HG03064 (cell line): ENCODE results near the gene FAM180B.

Source experiments
- ATAC-seq: cut with Tn5 transposase; IDR thresholded peaks from one replicate; pipeline ENCODE4 v1.9.1; 2021; ENCODE audit warnings: low read depth; ENCODE audit not compliant: unreplicated experiment

FAM180B gene

DNA sequence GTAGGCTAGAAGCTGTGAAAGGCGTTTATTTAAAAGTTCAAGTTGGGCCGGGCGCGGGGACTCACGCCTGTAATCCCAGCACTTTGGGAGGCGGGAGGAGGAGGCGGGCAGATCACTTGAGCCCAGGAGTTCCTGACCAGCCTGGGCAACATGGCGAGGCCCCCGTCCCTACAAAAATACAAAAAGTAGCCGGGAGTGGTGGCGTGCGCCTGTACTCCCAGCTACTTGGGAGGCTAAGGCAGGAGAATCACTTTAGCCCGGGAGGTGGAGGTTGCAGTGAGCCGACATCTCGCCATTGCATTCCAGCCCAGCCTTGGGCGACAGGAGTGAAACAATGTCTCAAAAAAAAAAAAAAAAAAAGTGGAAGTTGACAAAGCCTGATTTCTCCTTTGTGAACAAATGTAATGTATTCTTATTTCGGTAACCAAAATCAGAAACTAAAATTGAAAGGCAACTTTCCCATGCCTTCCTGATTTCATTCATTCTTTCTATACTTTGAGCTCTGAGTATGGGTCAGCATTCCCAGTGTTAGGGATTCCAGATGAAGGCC lies 20.3 kb upstream of the FAM180B start:
- no peak for ATAC-seq

DNA sequence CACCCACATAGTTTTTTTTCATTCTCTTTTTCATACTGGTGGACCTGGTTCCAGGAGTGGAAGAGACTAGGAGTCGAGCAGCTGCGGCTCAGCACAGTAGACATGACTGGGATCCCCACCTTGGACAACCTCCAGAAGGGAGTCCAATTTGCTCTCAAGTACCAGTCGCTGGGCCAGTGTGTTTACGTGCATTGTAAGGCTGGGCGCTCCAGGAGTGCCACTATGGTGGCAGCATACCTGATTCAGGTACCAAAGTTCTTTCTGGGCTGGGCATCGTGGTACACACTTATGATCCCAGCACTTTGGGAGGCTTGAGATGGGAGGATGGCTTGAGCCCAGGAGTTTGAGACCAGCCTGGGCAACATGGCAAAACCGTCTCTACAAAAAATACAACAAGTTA lies 16.8 kb upstream of the FAM180B start:
- ATAC-seq: no peak

DNA sequence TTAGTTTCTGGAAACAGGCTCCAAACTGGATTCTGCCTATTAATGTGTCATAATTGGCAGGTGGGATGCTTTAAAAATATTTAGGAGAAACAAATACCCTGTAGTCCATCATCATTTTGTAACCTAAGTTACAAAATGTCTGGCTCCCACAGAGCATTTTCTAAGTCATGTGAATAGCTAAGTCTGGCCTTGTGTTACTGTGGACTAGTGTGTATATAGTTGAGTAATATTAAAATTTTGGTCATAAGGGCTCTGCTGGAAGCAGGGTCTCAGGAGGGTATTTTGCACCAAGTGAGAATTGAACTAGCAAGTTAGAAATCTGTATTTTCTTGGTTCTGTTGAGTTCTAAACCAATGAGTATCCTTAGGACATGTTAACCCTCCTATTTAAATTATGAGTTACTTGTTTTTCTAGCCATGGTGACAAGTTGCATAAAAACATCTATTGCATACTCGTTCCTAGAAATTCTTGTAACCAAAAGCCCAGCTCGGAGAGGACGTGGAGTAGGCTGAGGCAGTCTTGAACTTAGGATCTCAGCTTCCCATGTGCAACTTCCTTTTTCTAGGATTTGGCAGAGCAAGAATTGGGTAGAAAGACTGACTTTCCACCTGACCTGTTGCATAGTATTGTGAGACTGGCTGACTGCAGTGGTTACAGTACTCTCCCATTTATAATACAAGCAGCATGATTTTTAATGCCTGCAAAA lies 15.7 kb upstream of the FAM180B start:
- no peak for ATAC-seq

DNA sequence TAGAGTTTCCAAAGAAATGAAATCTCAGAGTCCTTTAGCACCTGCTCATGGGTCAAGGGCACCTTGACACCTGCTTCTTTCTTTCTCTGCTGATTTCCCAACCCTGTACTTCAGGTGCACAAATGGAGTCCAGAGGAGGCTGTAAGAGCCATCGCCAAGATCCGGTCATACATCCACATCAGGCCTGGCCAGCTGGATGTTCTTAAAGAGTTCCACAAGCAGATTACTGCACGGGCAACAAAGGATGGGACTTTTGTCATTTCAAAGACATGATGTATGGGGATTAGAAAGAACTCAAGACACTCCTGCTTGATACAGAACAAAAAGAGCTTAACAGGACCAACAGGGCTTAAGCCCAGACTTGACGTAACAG lies 15.1 kb upstream of the FAM180B start:
- no peak for ATAC-seq

DNA sequence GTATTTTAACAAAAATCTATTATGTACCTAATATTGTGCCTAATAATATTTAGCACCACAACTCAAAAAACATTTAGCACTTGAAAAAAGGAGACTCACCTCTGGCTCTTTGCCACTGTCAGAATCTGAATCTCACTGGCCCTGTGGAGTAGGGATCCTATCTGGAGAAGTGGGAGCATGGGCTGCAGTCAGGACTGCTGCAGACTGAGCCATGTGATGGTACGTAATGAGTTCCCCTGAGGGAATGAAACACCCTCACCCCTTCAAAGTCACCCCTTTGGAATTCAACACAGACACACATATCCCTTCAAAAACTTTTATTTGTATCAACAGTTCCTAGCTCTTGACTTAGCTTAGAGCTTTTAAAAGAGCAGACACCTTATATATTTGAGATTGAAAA lies 14.6 kb upstream of the FAM180B start:
- no peak for ATAC-seq

DNA sequence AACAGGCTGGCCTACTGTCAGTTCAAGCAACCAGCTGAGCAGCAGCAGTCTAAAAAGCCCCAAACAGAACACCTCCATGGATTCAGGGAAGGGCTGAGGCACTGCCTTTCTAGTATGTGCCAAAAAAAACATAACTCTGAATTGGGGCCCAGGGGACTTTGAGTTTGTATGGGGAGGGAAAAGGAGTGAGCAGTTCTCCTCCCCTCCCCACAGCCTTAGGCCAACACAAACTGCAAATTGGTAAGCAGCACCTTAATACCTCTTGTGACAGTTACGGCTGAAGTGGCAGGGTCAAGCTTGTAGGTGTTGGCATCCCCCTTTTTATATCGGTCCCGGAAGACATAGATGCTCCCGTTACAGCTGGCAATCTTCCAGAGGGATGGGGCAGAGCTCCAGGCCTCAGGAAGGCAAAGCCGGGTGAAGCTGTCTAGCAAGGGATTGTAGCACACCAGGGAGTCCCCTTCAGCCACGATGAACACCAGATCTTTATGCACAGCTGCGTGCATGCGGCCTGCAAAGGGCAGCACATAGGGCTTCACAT lies 13.7 kb upstream of the FAM180B start:
- ATAC-seq: no peak

DNA sequence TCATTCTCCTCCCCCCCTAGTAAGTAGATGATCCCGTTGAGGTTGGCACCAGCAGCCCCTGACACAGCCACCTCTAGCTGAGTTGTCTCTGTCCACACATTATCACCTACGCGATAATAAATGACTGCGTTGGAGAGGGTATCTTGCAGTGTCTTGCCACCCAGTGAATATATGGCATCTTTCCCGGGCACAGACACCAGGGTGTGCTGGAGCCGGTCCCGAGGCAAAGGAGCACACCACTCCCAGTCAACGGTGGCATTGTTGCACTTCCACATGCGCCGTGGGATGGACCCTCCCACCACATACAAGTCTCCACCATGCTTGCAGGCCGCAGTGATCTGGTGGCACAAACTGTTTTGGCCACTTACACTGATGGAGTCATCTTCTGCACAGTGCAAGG lies 13.2 kb upstream of the FAM180B start:
- ATAC-seq: no peak

DNA sequence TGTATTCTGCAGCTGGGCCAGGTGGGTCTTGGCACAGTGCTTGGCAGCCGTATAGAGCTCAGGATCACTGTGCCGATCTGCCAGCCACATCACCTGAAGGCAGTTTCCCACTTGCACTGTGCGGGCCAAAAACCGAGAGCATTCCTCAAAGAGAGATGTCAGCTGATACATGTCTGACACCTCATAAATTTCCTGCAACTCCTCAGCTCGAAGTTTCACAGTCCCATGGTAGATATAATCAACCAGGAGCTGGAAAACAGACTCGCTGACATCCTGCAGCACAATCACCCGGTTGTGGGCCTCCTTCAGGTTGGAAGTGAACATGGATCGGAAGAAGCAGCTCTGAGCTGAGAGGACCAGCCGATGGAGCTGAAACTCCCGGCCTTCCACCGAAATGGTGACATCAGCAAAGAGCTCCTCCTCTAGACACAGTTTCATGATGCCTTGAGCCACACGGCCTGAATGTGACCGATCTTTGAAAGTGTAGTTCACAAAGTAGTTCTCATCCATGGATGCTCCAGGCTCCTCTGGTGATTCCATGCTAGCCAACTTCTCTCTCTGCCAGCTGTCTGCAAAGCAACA lies 8.9 kb upstream of the FAM180B start:
- ATAC-seq: no peak

DNA sequence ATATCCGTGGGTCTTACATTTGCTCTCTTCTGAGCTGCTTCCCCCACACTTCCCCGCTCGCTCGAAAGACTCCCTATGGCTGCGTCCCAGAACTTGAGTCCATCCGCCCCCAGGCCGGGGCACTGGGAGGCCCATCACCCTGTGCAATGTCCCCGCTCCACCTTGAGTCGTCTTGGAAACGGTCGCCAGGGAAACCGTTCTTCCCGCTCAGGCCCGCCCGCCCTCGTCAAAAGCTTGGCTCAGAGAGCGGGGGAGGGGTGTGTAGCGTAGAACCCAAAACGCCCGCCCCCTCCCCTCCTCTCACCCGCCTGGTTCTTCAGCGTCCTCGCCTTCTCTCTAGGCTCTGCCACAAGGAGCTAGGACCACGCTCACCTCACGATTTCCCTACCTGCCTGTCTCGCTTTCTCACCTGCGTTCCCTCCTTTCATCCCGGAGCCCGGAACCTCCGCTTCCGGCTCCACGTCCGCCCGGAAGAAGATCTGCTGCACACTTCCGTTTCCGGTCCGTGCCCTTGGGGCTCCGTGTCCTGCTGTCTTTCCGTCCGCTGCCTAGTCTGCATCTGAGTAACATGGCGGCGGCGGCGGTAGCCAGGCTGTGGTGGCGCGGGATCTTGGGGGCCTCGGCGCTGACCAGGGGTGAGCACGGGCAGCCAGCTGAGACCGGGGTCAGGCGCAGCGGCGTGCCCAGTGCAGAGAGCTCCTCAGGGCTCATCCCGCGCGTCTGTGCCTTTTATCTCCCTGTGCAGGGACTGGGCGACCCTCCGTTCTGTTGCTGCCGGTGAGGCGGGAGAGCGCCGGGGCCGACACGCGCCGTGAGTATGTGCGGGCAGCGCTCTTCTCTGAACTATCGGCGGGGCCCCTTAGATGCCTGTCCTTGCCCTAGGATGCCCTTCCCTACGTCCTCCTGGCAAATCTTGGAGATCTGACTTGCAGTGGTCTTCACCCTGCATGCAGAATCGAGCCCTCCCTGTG lies 7.7 kb upstream of the FAM180B start, which contains the start of the genes KBTBD4 and NDUFS3:
KBTBD4 (minus strand) TSS at position 447 of the 971 bp plus-strand sequence; CDS start at position 428, 19 bp downstream.
NDUFS3 (plus strand) TSS at position 551 of the 971 bp plus-strand sequence; CDS start at position 569, 18 bp downstream.
- ATAC-seq: peak; percentile 90

DNA sequence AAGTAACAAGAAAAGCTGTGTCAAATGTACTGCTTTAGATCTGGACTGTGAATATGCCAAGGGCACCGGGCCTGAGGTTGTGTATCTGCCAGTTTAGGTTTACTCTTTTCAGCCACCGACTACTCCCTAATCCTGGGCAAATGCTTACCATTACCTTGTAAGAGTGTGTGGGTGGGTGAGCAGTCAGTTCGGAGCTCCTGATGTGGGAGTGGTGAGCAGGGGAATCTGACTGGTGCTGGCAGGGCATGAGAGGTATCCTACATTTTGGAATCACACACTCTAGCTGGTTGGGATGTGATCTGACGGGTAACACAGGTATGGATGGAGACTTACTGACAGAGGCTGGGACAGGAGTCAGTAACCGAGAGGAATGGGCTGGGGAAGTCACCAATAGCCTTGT lies 2.6 kb upstream of the FAM180B start:
- ATAC-seq: no peak

DNA sequence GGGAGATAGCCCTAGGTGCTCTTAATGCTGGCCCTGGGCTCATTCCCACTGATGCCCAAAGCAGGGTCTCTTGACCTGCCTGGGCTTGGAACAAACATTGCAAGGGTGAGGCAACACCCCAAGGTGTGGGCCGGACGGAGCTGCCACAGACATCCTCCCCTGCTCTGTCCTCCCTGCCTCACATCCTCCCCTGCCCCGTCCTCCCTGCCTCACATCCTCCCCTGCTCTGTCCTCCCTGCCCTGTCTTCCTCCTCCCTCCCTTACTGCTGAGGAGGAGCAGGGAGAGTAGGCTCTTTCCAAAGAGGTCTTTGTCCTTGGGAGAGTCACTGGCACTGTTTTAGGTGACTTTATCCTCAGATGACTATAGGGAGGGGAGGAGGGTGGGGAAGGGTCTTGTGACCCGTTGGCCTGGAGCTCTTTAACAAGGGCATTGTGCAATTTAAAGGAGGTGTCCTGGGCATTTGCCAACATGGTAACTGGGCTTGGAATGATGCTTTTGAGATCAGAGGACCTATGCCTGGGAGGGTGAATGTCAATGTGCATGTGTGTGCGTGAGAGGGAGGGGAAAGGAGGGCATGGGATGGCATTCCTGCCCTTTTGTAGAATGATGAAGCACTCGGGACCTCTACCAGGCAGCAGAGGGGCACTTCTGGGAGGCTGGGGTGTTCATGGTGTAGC lies 700 bp downstream of the FAM180B start:
- no peak for ATAC-seq

DNA sequence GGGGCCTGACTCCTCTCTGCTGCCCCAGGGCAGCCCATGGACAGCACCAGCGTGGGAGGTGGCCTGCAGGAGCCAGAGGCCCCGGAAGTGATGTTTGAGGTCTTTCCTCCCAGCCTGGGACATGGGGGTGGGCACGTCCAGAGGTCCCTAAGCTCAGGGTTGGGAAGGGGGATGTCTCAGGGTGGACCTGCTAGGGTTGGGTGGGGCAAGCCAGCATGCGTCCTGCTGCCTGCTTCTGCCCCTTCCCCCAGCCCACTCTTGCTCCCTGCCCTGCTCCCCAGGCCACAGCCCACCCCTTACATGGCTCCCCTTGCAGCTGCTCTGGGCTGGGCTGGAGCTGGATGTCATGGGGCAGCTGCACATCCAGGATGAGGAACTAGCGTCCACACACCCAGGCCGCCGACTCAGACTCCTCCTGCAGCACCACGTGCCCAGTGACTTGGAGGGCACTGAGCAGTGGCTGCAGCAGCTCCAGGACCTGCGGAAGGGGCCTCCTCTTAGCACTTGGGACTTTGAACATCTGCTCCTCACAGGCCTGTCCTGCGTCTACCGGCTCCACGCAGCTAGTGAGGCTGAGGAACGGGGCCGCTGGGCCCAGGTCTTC lies 1.3 kb downstream of the FAM180B start:
- no peak for ATAC-seq

DNA sequence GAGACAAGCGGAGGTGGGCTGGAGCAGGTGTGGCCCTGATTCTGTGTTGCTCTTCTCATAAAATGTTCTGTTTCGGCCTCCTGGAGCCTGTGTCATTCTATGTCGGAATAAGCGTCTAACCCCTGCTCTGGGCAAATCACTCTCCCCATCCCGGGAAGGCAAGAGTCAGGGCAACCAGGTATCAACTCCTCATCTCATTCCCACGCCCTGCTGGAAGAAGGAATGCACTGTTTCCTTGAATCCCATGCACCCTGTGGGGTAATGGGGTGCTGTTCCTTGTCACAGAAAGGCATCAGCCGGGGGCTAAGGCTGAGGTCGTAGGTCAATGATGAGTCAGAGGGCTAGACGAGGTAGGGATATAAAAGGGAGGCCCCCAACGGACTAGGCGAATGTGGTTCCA lies 2.6 kb downstream of the FAM180B start:
- ATAC-seq: no peak

DNA sequence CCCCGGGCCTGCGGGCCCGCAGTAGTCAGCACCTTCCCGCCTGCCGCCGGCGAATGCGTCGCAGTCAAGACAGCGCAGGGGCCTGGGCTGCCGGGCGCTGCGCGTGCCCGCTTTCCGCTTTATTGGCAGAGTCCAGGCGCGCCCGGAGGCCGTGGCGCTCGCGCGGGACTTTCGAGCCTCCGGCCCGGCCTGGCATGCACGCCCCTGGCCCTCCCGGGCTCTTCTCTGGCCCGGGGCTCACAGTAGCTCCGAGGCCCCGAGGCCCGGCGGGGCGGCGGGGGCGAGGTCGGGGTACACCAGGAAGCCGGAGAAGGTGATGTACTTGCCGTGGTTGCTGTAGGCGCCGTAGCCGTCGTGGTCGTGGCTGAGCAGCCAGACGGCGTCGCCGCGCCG lies 3.1 kb downstream of the FAM180B start:
- no peak for ATAC-seq

DNA sequence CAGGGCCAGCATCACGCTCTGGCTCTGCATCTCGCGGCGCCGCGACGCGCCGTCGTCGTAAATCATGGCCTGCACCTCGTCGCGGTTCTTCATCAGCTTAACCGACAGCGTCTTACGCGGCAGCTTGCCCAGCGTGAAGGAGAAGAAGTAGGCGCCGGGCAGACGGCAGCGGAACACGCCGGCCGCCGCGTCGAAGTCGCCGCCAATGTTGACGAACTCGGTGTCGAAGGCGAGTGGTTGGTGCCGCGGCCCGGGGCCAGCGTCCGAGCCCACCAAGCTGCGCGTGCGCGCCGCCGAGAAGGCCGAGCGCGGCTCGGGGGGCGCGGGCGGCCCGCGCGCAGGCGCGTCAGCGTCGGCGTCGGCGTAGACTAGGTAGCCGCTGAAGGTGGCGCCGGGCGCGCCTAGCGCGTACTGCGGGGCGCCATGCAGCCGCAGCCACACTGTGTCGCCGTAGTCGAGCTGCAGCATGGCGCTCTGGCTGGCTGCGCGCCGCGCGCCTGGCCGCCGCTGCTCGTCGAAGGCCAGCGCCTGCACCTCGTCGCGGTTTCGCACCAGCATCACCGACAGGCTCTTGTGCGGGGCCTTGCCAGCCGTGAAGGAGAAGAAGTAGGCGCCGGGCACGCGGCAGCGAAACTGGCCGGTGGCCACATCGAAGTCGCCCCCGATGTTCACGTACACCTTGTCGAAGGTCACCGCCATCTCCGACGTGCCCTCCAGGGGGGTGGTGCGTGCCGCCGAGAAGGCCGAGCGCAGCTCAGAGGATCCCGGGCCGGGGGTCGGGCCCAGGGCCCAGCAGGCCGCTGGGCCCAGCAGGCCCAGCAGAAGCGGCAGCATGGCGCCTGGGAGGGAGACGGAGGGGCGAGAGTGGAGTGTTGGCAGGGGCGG lies 3.7 kb downstream of the FAM180B start:
- no peak for ATAC-seq

DNA sequence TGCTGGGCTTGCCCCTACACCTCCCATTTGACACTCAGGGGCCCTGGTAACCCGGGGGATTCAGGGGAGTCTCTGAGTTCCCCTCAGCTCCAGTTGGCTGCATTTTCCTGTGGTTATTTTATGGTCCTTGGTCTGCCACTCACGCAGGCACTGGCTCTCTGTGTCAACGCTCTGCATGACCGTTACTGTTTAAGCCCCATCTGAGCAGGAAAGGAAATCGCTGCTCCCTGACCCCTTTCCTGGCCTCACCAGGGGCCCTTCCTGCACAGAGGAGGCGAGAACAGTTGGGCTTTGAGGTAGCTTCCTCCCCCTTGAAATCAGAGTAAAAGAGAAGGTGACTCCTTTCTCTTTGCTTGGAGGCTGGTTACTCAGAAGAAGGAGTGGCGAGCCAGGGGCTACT lies 5.3 kb downstream of the FAM180B start:
- no peak for ATAC-seq

DNA sequence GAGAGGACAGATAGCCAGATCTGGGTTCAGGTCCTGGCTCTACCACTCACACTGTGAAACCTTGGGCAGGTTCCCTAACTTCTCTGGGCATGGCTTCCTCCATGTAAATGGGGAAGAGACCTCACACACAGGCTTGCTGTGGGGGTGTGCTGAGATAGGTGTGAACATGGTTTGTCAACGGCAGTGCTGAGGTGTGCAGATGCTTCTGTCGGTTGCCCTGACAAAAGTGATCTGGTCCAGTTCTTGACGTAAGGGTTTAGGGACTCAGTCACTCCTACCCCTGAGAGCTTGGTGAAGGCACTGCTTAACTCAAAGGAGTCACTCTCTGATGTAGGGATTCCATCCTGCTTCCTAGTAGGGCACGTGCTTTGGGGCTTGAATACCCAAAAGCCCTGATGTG lies 5.8 kb downstream of the FAM180B start:
- no peak for ATAC-seq

DNA sequence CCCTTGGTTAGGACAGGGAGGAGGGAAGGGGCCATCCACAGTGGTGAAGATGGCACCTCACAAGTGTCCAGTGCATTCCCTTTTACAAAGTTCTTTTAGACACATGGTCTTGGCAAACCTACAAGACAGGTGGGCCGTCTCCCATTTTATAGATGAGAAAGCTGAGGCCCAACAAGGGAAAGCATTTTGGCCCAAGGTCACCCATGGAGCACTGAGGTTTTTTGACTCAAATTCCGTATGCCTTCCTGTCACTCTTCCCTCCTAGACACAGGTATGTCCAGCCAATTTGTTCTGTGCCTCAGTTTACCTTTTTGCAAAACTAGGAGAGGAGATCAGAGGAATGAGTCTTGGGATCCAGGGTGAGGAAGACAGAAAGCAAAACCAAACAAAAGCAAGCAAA lies 6.5 kb downstream of the FAM180B start:
- ATAC-seq: no peak

DNA sequence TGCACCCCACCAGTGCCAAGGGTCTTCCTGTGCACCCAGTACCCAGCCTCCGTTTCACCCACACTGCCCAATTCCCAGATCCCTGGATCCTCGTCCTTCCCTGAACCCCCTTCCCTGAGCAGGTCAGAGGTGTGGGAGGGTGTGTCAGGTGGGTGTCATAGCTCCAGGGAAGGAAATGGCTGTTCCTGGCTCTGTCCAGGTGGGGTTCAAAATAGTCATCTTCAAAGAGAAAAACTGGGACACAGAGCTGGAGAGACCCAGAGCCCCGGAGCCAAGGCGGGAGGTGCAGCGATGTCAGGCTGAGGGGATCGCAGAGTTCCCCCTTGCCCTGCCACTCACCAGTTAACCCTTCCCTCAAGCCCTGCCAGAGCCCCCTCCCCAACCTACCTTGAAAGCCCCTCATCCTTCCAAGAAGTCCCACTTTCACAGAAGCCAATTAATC lies 7.0 kb downstream of the FAM180B start:
- ATAC-seq: no peak
